PC-9 (cell line): ENCODE measurements around the gene PDIA5. TPM values are rescaled to one million over a fixed set of nuclear protein-coding genes. Genes with fewer than 3 reads are reported as not detected.

Experiments used
- BruUV-seq: library from RNA; stranded (reverse); fragments of 400-500 nt; replicated peaks from 2 replicates; lab custom pipeline; 2021; lab: Mats Ljungman, UMichigan
- CTCF ChIA-PET: fragments of 300-600 bp; sonication (Branson Sonifier 250); formaldehyde crosslinking; loops from one replicate; lab custom pipeline; 2022; ENCODE audit warnings: antibody characterized with exemption; lab: Charles Lee
- POLR2A ChIA-PET: fragments of 300-600 bp; sonication (Branson Sonifier 250); formaldehyde crosslinking; loops from one replicate; lab custom pipeline; 2022; ENCODE audit warnings: antibody characterized with exemption; ENCODE audit not compliant: unreplicated experiment; lab: Charles Lee
- DNase-seq, 2 experiments: peaks; one replicate each; pipeline versions ENCODE4 v3.0.0 to v3.0.0-alpha.2; 2015 to 2022; ENCODE audit warnings: mixed read lengths in 1 of 2
- H2AFZ ChIP-seq: fragments of 200-600 bp; sonication (generic); 2 replicates; pipeline ENCODE4 v1.8.1; 2017; ENCODE audit warnings: antibody characterized with exemption
- H3F3A ChIP-seq: fragments of 200-600 bp; sonication (generic); 2 replicates; pipeline ENCODE4 v1.8.1; 2017; ENCODE audit warnings: antibody characterized with exemption, mild to moderate bottlenecking, low read depth; ENCODE audit not compliant: insufficient read depth
- H3K27ac ChIP-seq: fragments of 200-600 bp; sonication (generic); 2 replicates; pipeline ENCODE4 v1.6.1; 2016; ENCODE audit warnings: mixed run types
- H3K27me3 ChIP-seq: fragments of 200-600 bp; sonication (generic); 2 replicates; pipeline ENCODE4 v1.6.1; 2016; ENCODE audit warnings: low read depth, mixed run types; ENCODE audit not compliant: insufficient read depth
- H3K36me3 ChIP-seq: fragments of 200-600 bp; sonication (generic); 2 replicates; pipeline ENCODE4 v1.6.1; 2016; ENCODE audit warnings: low read depth, mixed run types
- H3K4me1 ChIP-seq: fragments of 200-600 bp; sonication (generic); replicated peaks from 2 replicates; pipeline ENCODE4 v1.6.1; 2016; ENCODE audit warnings: mixed run types; ENCODE audit not compliant: insufficient read depth
- H3K4me2 ChIP-seq: fragments of 200-600 bp; sonication (generic); 2 replicates; pipeline ENCODE4 v1.6.1; 2017; ENCODE audit warnings: mixed run types
- H3K4me3 ChIP-seq: fragments of 200-600 bp; sonication (generic); 2 replicates; pipeline ENCODE4 v1.6.1; 2016; ENCODE audit warnings: mixed run types
- H3K79me2 ChIP-seq: fragments of 200-600 bp; sonication (generic); 2 replicates; pipeline ENCODE4 v1.6.1; 2017; ENCODE audit warnings: low read depth, mixed run types
- H3K9me2 ChIP-seq: fragments of 200-600 bp; sonication (generic); 2 replicates; pipeline ENCODE4 v1.8.1; 2017; ENCODE audit warnings: mild to moderate bottlenecking; ENCODE audit not compliant: insufficient read depth
- H3K9me3 ChIP-seq: fragments of 200-600 bp; sonication (generic); 2 replicates; pipeline ENCODE4 v1.8.1; 2016; ENCODE audit warnings: low read depth; ENCODE audit not compliant: insufficient read depth
- H4K20me1 ChIP-seq: fragments of 200-600 bp; sonication (generic); 2 replicates; pipeline ENCODE4 v1.8.1; 2017; ENCODE audit not compliant: insufficient read depth
- CTCF ChIP-seq: fragments of 200-600 bp; sonication (generic); conservative IDR thresholded peaks from 2 replicates; pipeline ENCODE4 v1.6.1; 2017; ENCODE audit warnings: mixed run types, antibody characterized with exemption, mild to moderate bottlenecking, moderate library complexity
- EZH2 ChIP-seq: fragments of 200-600 bp; sonication (generic); IDR thresholded peaks from 2 replicates; pipeline ENCODE4 v1.8.0; 2017; ENCODE audit warnings: antibody characterized with exemption, low read depth
- intact Hi-C: fragments of 100-400 bp; cut with micrococcal nuclease; formaldehyde crosslinking; loops from one replicate; pipeline ENCODE4 v1.10.0; 2022; ENCODE audit not compliant: unreplicated experiment
- total RNA-seq: library from RNA; stranded (reverse); gene quantifications from 2 replicates; pipeline ENCODE4 v1.2.3, GENCODE V29; 2021

The PDIA5 gene
- total RNA-seq, 1 experiment from 2014 or later: 31.7 TPM

- no peaks in the 10 kb centered on the region for H3K79me2 ChIP-seq
- no peak overlapping the region for H3K4me2 ChIP-seq
- H3F3A ChIP-seq: no peaks in the 10 kb centered on the region
- H3K27me3 ChIP-seq: no peaks in the 10 kb centered on the region
- no TSS peak for BruUV-seq
- no peak overlapping the region for H2AFZ ChIP-seq
- H3K4me1 ChIP-seq: no peaks in the 10 kb centered on the region
- no peaks in the 10 kb centered on the region for H3K9me3 ChIP-seq
- 0 out of 2 replicates have a peak, but pooled peaks cover 4% of the 10 kb centered on the region for H3K36me3 ChIP-seq
- H3K4me3 ChIP-seq: no peak overlapping the region
- ChIA-PET POLR2A (no interaction called here), CTCF (no interaction called here)
- DNase-seq: no peak
- intact Hi-C loops: loop anchor here (10.0 kb wide), 1 partner anchor 100 kb away; the partner anchor contains the start of gene SEMA5B
- no peaks in the 10 kb centered on the region for H4K20me1 ChIP-seq
- no peaks in the 10 kb centered on the region for H3K9me2 ChIP-seq
- TF ChIP-seq EZH2: no peak
- no peak for TF ChIP-seq CTCF
- no peak overlapping the region for H3K27ac ChIP-seq
Observed at GRCh38 chr3:123124971-123125370, 58.1 kb downstream of the PDIA5 start.

GRCh38 chr3:123126031-123126430, 59.2 kb downstream of the PDIA5 start:
- POLR2A ChIA-PET: interaction anchor here (0.6 kb wide), 1 partner anchor 194 kb away, joined by 7 read pairs; no protein-coding TSS in a partner anchor
- BruUV-seq: no TSS peak
- no peak overlapping the region for H3K27ac ChIP-seq
- H3K4me1 ChIP-seq: no peaks in the 10 kb centered on the region
- intact Hi-C loops: loop anchor here (10.0 kb wide), 1 partner anchor 101 kb away; the partner anchor contains the start of gene SEMA5B
- no peak overlapping the region for H3K4me2 ChIP-seq
- no peaks in the 10 kb centered on the region for H3K27me3 ChIP-seq
- no peaks in the 10 kb centered on the region for H4K20me1 ChIP-seq
- H3K9me2 ChIP-seq: no peaks in the 10 kb centered on the region
- no peak overlapping the region for H2AFZ ChIP-seq
- H3F3A ChIP-seq: no peaks in the 10 kb centered on the region
- TF ChIP-seq CTCF (no peak), EZH2 (no peak)
- no peak for DNase-seq
- H3K79me2 ChIP-seq: no peaks in the 10 kb centered on the region
- CTCF ChIA-PET: no interaction called here
- no peaks in the 10 kb centered on the region for H3K9me3 ChIP-seq
- H3K36me3 ChIP-seq: 0 out of 2 replicates have a peak, but pooled peaks cover 4% of the 10 kb centered on the region
- no peak overlapping the region for H3K4me3 ChIP-seq

DNA sequence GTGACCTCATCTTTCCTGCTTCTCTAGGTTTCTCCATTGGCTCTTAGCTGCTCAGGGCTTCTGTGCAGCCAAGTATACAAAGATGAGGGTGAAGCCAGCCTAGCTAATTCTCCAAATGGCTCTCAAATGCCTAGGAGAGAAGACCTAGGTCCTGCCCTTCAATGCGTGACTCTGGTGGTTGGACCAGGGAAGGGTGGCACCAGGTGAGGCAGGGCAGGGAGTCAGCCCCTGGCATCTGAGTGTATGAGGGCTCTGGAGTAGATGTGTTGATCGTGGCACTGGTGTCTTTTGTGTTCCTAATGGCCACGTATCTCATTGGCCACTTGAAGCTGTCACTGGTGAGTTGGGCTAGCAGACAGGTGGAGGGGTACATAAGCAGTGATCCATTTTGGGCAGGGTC, 59.8 kb downstream of the PDIA5 start:
- Histone ChIP-seq H3F3A (no peaks in the 10 kb centered on the region), H4K20me1 (no peaks in the 10 kb centered on the region), H3K9me2 (no peaks in the 10 kb centered on the region), H3K4me1 (no peaks in the 10 kb centered on the region), H3K36me3 (0 out of 2 replicates have a peak, but pooled peaks cover 3% of the 10 kb centered on the region), H3K79me2 (no peaks in the 10 kb centered on the region), H3K9me3 (no peaks in the 10 kb centered on the region), H3K27me3 (no peaks in the 10 kb centered on the region), H3K4me3 (no peak overlapping the region), H3K4me2 (no peak overlapping the region), H2AFZ (no peak overlapping the region), H3K27ac (no peak overlapping the region)
- POLR2A ChIA-PET: no interaction called here
- DNase-seq: no peak
- TF ChIP-seq CTCF (no peak), EZH2 (no peak)
- CTCF ChIA-PET: no interaction called here
- BruUV-seq: no TSS peak
- intact Hi-C loops: loop anchor here (10.0 kb wide), 1 partner anchor 102 kb away; the partner anchor contains the start of gene SEMA5B
